Measurements from ENCODE around the gene KDM5A. TPM values are rescaled to one million over a fixed set of nuclear protein-coding genes. Genes with fewer than 3 reads are reported as not detected.

Gene KDM5A
- total RNA-seq, 1 experiment from 2014 or later, result 56.9 TPM

GRCh38 chr12:257521-258321, 131.4 kb downstream of the KDM5A start:
- no peaks in the 10 kb centered on the region for H3K79me1 ChIP-seq (ENCODE audit: insufficient read depth, low read depth, low read length, poor library complexity, severe bottlenecking)
- H4K8ac ChIP-seq (replicated peaks; ENCODE audit: insufficient read length, low read depth, low read length), result no peak overlapping the region
- no peaks in the 10 kb centered on the region for H4K20me1 ChIP-seq (ENCODE audit: control insufficient read depth, insufficient read depth, insufficient read length)
- no peak overlapping the region for H2BK20ac ChIP-seq (ENCODE audit: low read depth, low read length, poor library complexity, severe bottlenecking)
- no peak for DNase-seq
- H2BK15ac ChIP-seq (ENCODE audit: low read depth, low read length), result no peak overlapping the region
- H3K23me2 ChIP-seq (ENCODE audit: insufficient read length, low read depth, low read length, poor library complexity, severe bottlenecking), result no peaks in the 10 kb centered on the region
- no peak overlapping the region for H4K5ac ChIP-seq (ENCODE audit: insufficient read length, low read depth, low read length)
- no peak overlapping the region for H3K4me3 Mint-ChIP-seq
- H2BK5ac ChIP-seq (ENCODE audit: insufficient read length, low read length), result no peak overlapping the region
- no CpG with 5 or more reads among the region's 14 CpGs for WGBS (ENCODE audit: extremely low coverage, insufficient read length, low lambda C conversion rate)
- peaks cover 8 to 13% of the 10 kb centered on the region in 2 experiments for H3K4me1 Mint-ChIP-seq
- H3K9ac ChIP-seq (ENCODE audit: extremely low read depth, insufficient read length, low read length), result no peak overlapping the region
- TF ChIP-seq CTCF (conservative IDR thresholded peaks at IDR 0.05), result no peak
- no peak overlapping the region for H3K27ac ChIP-seq (ENCODE audit: insufficient read length, low read depth, low read length)
- H3K9me3 Mint-ChIP-seq, result peaks cover 0 to 2% of the 10 kb centered on the region in 2 experiments; a peak in 1 of 5 replicates
- no peak overlapping the region for H3K56ac ChIP-seq (ENCODE audit: insufficient read length, low read depth, low read length)
- H3K4ac ChIP-seq (ENCODE audit: low read depth, low read length), result no peak overlapping the region
- H3K27me3 ChIP-seq (ENCODE audit: insufficient read depth, low read length), result no peaks in the 10 kb centered on the region
- H2AK5ac ChIP-seq (ENCODE audit: insufficient read length, low read length), result no peak overlapping the region
- H2AFZ ChIP-seq (ENCODE audit: low read length), result no peak overlapping the region
- H3K18ac ChIP-seq (ENCODE audit: insufficient read length, low read depth, low read length), result no peak overlapping the region
- H3T11ph ChIP-seq (ENCODE audit: low read length), result no peak overlapping the region
- no peak overlapping the region for H3K4me2 ChIP-seq (ENCODE audit: insufficient read depth, insufficient read length, low read length)
- H2BK120ac ChIP-seq (ENCODE audit: low read depth, low read length, poor library complexity, severe bottlenecking), result no peak overlapping the region
- peaks cover 33% of the 10 kb centered on the region for H3K27me3 Mint-ChIP-seq (ENCODE audit: low read depth)
- no peaks in the 10 kb centered on the region for H3K9me3 ChIP-seq (ENCODE audit: control insufficient read depth, low read depth, low read length)
- no peak overlapping the region for H4K91ac ChIP-seq (ENCODE audit: insufficient read length, low read depth, low read length)
- H3K27ac Mint-ChIP-seq, result peak overlapping the region in 1 of 3 experiments; percentile 58; a peak in 1 of 7 replicates
- H3K14ac ChIP-seq (ENCODE audit: insufficient read depth, low read length), result no peak overlapping the region
- no peaks in the 10 kb centered on the region for H3K79me2 ChIP-seq (ENCODE audit: insufficient read depth, low read length)
- H2BK12ac ChIP-seq (ENCODE audit: insufficient read length, low read depth, low read length), result no peak overlapping the region
- H3K4me1 ChIP-seq (ENCODE audit: insufficient read depth, low read length), result no peaks in the 10 kb centered on the region; the same call in 1 of the 2 replicates
- no peak overlapping the region for H3K23ac ChIP-seq (ENCODE audit: insufficient read length, low read depth, low read length)
- H3K36me3 Mint-ChIP-seq (ENCODE audit: insufficient read depth in 1 of 3, low read depth in 3 of 3), result no peaks in the 10 kb centered on the region

Data from H9 (cell line).